ENCODE results near the gene TSPYL4. TPM values are rescaled to one million over a fixed set of nuclear protein-coding genes. Genes with fewer than 3 reads are reported as not detected.

TSPYL4 gene
- total RNA-seq, 1 donor from 2014 or later, result 29.5 TPM

DNA sequence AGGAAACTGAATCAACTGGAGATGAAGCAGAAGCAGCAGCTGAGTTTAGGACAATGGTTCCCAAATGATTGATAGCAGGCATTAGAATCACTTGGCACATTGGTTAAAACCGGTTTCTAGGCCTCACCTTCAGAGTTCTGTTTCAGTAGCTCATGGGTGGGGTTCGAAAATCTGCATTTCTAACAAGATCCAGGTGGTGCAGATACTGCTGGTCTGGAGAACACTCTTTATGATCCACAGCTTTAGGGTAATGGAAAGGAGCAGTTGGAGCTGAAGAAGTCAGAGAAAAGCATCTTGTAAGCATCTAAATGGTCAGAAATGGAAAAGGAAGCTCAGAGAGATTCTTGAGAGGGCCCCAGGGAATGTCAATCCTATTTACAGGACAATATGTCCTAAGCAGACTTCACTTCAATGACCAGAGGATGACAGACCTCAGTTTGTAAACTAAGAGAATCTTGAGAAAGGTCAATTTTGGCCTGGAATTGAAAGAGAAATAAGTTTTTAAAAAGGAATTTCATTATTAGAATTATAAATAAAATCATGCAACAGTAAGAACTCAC is 17.4 kb upstream of the TSPYL4 start:
- DNase-seq (ENCODE audit: low spot score), result no peak

DNA sequence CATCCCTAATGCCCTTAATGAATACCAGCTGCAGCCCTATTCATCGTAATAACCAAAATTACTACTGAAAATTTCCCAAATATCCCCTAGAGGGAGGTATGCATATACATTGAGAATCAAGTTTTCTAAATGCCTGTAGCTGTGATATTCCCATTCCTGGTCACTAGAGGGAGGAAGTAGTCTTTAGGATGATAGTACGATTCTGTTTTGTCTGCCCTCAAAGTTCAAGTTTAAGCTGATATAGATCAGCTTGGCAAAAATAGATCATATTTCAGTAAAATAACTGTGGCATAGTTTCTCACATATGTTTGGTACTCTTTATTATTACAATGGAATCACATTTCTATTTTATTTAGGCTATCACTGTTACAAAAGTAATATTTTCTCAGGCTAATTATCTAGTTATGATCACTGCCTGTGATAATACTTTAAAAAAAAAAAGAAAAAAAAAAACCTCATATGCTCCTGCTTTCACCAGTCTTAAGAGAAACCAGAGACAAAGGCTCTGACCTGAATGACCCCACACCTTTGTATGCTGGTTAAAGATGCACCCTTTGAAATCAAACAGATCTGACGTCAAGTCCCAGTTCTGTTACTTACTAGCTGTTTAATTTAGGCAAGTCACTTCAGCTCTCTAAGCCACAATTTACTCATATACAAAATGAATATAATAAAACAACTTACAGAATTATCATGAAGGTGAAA is 14.9 kb upstream of the TSPYL4 start:
- no peak for DNase-seq (ENCODE audit: low spot score)

DNA sequence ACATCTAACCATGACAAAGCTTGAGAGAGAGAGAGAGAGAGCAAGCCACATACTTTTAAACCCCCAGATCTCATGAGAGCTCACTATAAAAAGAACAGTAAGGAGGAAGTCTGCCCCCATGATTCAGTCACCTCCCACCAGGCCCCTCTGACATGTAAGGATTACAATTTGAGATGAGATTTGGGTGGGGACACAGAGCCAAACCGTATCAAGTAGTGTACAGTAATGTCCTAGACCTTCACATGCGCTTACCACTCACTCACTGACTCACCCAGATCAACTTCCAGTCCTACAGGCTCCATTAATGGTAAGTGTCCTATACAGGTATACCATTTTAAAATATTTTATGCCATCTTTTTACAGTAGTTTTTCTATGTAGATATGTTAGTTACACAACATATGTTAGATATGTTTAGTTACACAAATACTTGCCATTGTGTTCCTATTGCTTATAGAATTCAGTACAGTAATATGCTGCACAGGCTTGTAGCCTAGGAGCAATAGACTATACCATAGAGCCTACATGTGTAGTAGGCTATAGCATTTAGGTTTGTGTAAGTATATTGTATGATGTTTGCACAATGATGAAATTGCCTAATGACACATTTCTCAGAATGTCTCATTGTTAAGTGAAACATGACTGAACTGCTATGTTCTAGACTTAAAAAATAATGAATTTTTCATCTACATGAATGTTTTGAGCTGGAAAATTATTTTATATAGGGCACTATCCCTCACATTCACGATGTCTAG is 14.1 kb upstream of the TSPYL4 start:
- DNase-seq (ENCODE audit: low spot score), result no peak

DNA sequence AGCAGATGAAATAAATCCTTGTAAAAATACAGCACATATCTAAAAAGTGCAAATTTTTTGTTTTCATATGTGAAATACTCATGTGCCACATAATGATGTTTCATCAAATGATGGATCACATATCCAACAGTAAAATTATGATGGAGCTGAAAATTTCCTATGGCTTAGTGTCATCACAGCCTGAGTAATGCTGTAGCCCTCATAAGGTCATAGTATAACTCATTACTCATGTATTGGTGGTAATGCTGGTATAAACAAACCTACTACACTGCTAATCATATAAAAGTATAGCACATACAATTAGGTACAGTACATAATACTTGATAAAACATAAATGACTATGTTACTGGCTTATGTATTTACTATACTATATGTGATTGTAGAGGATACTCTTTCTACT is 12.9 kb upstream of the TSPYL4 start:
- DNase-seq (ENCODE audit: low spot score), result no peak

DNA sequence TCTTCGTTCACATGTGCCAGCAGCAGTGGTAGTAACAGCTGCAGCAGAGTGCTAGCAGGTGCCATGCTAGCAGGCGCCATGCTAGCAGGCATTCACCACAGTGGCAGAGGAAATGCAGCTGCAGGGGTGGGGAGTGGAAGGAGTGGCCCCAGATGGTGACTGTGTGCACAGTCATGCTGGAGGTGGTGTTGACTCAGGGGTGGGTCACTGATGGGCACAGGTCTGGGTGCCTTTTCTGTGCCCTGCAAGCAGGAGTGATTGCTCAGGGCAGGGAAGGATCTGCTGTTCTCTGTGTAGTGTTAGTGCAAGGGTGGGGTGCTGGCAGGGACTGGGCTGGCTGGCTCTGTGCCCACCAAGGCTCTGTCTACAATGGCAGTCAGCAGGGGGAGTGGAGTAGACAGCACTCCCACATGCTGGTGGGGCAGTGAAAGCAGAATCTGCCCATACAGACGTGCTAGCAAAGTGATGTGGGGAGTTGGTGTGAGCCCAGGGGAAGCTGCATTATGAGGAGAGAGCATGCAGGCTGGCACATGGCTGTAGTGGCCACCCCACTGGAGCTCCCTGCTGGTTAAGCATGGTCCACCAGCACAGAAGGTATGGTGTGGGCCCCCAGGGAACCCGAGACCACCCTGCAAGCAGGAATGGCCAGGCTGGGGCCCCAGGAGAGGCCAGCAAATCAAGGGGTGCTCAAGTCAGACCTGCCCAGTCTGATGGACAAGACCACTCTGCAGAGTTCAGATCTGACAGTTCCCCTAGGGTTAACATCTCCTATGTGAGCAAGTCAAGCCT is 11.4 kb upstream of the TSPYL4 start:
- DNase-seq (ENCODE audit: low spot score), result no peak

DNA sequence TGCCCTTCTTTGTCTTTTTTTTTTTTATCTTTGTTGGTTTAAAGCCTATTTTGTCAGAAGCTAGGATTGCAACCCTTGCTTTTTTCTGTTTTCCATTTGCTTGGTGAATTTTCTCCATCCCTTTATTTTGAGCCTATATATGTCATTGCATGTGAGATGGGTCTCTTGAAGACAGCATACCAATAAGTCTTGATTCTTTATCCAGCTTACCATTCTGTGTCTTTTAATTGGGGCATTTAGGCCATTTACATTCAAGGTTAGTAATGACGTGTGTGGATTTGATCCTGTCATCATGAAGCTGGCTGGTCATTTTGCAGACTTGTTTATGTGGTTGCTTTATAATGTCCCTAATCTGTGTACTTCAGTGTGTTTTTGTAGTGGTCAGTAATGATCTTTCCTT is 9.5 kb upstream of the TSPYL4 start:
- DNase-seq (ENCODE audit: low spot score), result no peak

DNA sequence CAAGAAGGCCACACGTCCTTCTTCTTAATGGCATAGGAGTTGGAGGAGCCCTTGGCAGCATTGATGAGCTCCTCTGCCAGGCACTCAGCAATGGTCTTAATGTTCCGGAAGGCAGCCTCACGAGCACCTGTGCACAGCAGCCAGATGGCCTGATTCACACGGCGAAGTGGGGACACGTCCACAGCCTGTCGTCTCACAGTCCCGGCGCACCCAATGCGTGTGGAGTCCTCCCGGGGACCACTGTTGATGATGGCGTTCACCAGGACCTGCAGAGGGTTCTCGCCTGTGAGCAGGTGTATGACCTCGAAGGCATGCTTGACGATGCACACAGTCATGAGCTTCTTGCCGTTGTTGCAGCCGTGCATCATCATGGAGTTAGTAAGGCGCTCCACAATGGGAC is 4.6 kb upstream of the TSPYL4 start:
- no peak for DNase-seq (ENCODE audit: low spot score)

DNA sequence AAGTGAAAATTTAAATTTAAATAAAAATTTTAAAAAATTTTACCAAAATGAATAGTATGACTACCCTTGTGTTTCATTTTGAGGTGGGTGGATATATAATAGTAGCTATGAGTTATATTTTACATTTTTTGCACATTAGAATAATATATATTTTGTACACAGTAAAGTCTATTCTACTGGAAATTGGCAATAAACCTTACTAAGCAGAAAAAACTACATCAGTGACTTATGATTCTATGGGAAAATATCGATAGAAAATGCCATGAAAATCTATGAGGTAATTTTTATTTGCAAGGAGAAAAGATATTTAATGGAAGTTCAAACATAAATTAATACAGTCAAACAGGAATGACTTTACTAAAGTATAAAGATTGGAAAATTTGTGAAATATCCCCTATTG is 2.8 kb upstream of the TSPYL4 start:
- no peak for DNase-seq (ENCODE audit: low spot score)

DNA sequence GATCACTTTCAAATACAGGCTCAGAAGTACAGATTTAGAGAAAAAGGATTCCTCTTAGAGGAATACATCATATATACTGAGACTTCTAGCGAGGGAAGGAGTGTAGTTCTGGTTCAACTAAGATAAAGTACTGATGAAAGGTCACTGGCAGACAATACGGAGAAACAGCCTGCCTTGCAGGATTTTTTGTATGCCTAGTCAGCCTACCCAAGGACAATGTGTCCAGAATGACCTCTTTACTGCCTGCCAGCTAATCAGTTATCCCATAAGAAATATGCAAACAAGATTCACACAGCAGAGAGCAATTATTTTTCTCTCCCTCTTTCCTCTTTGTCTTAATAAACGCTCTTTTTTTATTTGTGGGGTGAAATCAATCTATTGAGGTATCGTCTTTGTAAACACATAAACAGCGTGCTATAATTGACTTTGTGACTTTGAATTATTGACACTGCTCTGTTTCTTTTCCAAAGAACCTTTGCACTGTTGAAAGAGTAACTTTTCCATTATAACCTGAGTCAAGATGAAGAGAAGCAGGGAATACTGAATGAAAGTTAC is 1.4 kb upstream of the TSPYL4 start:
- no peak for DNase-seq (ENCODE audit: low spot score)

DNA sequence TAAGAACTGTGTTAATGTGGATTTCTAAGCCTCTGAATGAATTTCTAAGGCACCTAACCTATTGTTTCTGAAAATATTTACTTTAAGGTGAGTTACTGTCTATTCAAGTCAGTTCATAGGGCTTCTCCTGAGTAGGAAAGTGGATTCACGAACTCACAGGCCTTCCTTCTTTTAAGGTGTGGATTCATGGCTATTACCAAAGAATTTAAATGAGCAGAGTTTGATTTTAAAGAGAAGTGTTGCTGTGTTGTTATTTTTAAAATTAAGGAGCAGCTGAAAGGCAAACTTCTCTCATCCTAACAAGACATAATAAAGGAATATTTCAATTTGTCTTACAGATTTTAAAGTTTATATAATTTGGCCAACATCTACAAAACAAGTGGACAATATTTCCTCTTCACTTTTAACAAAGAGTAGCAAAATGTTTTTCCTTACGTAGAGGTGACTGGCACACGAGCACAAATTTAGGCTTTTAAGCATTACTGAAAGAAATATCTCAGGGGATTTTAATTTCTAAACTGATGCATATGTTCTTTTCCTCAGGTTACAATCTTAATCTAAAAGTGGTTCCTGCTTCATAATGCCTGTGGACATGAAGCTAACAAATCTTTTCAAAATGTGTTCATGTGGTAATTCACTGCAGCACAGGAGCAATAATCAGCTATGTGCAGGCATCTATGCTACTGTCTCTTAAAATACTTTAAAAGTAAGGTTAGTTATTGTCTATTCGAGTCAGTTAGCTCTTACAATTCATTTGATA is 602 bp upstream of the TSPYL4 start:
- DNase-seq (ENCODE audit: low spot score), result no peak

DNA sequence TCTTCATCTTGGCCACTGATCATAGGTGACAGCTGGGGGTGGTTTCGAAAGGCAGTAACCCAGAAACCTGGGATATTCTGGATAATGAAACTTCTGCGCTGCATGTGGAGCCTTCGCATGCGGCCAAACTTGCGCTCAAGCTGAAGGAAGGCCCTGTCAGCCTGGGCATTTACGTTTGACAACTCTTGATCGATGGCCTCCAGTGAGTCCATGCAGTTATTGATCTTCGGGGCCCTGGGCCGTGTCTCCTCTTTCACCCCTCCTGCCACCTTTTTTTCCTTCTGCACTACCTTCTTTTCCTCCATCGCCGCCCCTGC is 729 bp downstream of the TSPYL4 start:
- DNase-seq (ENCODE audit: low spot score), result no peak

DNA sequence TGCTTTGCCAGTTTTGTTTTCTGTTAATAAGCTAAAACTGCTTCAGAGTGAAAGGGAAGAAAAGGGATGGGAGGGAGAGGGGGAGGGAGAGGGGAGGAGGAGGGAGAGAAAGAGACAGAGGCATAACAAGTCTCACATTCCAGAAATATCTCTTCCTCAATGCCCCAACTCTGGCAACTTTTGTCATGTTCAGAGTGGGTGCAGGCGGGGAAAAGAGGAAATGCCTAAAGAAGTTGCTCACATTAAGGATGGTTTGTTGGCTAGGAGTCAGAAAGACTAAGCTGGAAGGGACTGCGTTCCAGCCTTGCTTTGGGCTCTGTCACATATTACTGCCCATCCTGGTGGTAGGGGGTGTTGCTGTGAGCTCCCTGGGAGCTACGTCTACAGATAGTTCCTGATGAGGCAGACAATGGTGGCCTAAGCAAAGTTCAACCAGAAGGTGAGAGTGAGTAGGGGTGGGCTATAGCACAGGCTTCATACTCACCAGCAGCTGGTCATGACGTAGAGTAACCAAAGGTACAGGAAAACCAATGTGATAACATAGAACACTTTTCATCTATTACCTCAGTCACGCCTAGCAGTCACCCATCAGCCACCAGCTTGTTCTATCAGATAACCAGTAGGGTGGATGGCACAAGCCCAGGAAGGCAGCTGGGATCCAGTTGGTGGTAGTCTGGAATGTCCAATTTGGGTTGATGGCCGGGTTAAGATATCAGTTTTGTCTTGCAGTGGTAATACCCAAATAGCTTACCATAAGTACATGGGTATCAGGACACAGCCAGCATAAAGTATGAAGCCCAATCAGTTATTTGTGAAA is 2.1 kb downstream of the TSPYL4 start:
- no peak for DNase-seq (ENCODE audit: low spot score)

DNA sequence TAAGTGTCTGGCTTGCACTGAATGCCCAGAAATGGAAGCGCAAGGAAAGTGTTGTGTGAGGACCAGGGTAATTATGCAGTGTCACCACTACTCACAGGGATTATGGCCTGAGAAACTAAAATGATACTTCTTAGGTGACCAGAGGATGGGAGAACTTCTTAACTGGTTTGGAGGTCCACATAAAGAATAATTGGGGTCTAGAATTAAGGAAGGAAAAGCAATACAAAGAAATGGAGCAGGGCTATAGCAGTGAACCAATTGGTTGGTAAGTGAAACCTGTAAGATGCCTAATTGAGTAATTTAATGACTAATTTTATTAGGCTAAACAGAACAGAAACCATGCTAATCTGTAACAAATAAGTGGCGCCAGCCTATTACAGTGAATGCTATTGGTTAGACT is 5.3 kb downstream of the TSPYL4 start:
- no peak for DNase-seq (ENCODE audit: low spot score)

DNA sequence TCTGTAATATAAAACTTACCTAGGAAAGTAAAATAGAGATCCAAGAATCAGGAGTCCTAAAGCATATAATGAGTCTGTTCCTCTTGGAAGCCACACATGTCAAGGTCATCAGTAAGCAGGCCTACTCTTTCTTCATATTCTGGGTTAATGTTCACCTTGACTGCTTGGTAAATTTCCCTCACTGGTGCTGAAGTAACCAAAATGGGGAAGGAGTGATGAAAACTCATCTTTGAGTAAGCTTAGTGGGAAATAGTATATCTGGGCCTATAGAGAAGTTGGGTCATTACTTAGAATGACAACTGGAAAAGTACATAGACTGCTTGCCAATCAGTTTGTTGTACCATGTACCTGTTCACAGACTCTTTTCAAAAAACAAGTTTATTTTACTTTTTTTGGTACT is 6.6 kb downstream of the TSPYL4 start:
- no peak for DNase-seq (ENCODE audit: low spot score)

DNA sequence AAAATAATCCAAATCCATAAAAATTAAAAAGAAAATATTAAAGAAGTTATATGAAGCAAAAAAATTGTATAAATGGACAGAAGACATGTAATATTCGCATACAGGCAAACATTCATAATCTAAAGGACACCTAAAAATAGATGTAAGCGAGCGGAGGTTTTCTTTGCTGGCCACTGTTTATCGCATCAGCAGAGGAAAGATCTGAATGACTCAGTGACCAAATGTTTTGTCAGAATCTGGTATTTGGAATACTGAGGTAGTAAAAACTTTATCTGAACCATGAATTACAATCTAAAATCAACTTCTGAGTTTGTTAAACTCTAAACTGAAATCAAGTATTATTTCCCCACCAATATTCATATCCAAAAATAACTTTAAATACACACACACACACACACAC is 7.8 kb downstream of the TSPYL4 start:
- DNase-seq (ENCODE audit: low spot score), result no peak

DNA sequence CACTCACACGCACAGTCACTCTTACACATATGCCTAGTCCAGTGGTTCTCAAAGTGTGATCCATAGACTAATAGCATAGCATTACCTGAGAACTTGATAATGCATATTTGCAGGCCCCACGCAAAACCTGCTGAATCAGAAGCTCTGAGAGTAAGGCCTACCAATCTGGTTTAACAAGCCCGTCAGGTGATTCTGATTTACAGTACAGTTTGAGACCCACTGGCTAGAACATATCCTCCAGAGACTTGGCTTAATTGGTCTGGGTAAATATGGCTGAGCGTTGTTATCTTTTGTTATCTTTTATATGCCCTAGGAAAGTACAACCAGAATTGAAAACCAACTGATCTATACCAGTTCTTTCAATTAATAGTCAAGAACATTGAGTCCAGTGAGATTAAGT is 9.6 kb downstream of the TSPYL4 start:
- no peak for DNase-seq (ENCODE audit: low spot score)

DNA sequence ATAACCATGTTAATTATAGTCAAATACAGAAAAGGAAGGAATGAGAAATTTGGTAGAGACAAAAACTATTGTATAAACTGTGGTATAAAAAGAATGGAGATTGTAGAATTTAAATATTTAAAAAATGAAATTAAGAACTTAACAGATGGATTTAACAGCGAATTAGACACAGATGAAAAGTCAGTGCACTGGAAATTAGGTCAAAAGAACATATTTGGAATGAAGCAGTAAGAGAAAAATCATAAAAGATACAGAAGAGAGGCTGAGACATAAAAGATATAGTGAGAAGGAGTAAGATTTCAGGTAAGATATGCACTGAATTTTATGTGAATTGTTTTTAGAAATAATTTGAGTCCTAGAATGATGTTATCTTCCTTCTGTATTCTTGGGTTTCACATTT is 14.0 kb downstream of the TSPYL4 start:
- no peak for DNase-seq (ENCODE audit: low spot score)

DNA sequence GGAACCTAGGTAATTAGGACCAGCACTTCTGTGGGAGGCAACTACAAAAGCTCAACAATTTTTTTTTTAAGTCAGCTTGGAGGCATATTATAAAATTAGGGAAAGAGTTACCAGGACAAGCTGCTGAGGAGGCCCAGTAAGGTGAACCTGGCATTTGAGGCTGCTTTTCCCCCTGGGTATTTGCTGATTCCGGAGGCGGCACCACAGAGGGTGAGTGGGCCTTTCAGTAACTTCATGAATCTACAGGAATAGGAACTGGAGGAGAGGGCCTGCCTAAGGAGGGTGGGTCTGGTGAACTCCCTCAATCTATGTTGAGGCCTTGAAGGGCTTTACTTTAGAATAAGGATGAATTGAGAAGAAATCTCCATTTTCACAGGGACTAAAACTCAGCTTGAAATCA is 14.6 kb downstream of the TSPYL4 start:
- no peak for DNase-seq (ENCODE audit: low spot score)

DNA sequence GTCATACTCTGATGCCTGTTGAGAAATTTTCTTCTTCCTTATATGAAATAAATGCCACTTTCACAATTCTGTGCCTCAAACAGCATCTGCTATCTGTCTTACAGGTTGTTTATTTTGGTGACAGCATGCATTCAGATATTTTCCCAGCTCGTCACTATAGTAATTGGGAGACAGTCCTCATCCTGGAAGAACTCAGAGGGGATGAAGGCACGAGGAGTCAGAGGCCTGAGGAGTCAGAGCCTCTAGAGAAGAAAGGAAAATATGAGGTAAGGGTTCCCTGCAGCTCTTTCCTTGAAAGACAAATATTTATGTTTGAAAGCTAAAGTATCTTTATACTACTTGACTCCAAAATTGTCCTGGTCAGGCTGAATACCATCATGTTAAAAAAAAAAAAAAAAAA is 15.8 kb downstream of the TSPYL4 start:
- DNase-seq (ENCODE audit: low spot score), result no peak

DNA sequence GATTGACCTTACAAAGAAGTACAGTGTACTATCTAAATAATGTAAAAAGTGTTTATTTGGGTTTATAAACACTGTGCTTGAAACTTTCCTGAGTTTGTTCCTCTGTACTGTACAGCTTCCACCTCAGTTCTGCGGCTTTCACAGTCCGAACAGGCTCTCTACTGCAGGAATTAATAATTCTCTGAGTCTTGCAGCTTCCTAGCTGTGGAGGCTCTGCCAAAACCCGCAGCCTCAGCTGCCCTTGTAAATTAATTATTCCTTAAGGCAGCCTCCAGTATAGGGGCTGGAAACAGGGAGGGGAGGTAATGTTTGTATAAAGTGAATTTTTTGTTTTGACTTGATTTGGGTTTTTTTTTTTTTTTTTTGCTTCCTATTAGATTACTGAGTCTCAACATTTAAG is 19.2 kb downstream of the TSPYL4 start:
- DNase-seq (ENCODE audit: low spot score), result no peak
